Ammon's horn (tissue), 1 donor: Measurements from ENCODE around the gene KCNAB1.

ENCODE experiments used
- DNase-seq: peaks from one replicate; pipeline ENCODE4 v3.0.0-alpha.2; 2016; ENCODE audit warnings: low spot score

The KCNAB1 gene

GRCh38 chr3:156371701-156372100 is 251.3 kb downstream of the KCNAB1 start:
- DNase-seq: no peak

- DNase-seq: no peak
These were observed 252.7 kb downstream of the KCNAB1 start for GRCh38 chr3:156373095-156373494.

DNA sequence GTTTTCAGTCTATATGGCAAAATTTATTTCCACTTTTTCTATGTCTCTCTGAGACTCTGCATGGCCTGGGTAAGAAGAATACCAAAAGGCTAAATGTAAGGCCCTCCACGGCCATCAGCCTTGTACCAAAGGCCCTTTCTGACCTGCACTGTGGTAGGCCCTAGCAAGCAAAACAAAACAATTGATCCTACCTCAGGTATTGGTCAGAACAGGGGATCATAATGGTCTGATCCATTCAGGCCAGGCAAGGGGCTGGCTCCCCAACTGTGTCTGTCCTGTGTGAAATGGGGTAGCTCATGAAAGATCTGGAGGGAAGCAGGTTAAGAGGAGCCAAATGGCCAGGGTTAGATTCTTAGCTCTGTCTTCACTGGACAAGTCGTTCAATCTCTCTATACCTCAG is 253.3 kb downstream of the KCNAB1 start:
- DNase-seq: no peak

GRCh38 chr3:156376199-156376598 is 255.8 kb downstream of the KCNAB1 start:
- no peak for DNase-seq

GRCh38 chr3:156377266-156377665 is 256.9 kb downstream of the KCNAB1 start:
- DNase-seq: no peak

- DNase-seq: no peak
These were observed 257.3 kb downstream of the KCNAB1 start for GRCh38 chr3:156377718-156378117.

- DNase-seq: no peak
These were observed 258.5 kb downstream of the KCNAB1 start for GRCh38 chr3:156378871-156379270.

- DNase-seq: no peak
These were observed 258.9 kb downstream of the KCNAB1 start for GRCh38 chr3:156379327-156379726.

- no peak for DNase-seq
These were observed 260.9 kb downstream of the KCNAB1 start for GRCh38 chr3:156381253-156381652.

DNA sequence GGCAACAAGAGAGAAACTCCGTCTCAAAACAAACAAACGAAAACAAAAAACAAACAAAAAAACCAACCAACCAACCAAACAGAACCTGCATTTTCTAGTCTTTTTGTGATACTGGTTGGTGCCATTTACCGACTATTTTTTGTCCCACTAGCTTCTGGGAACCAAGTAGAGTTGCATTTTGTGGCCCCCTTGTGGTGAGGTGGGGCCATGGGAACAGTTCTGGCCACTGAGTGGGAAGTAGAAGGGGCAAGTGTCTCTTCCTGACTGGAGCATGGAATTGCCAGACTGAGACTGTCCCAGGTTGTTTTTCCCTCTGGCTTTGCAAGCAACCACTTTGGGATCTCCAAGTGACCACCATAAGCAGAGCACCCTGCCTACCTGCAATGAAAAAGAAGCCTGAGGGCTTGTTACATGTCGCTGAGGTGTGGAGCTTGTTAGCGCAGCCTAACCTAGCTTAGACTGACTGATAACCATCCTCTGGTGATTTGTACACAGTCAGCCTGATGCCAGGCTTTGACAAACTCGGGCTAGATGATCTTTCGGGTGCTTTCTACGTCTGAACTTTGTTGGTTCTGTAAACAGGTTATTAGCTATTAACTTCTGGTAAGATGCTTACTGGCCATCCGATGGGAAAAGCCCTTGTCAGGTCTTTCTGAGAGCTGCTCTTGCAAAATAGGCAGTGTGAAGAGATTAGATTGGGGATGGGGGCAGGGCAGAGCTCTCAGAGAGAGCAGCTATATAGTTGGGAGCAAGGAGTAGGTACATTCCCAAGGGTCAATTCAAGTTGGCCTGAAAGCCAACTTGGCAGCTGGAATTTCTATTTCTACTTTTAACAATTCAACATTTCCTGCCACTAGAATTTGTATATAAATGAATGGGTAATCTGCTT is 262.3 kb downstream of the KCNAB1 start:
- no peak for DNase-seq

DNA sequence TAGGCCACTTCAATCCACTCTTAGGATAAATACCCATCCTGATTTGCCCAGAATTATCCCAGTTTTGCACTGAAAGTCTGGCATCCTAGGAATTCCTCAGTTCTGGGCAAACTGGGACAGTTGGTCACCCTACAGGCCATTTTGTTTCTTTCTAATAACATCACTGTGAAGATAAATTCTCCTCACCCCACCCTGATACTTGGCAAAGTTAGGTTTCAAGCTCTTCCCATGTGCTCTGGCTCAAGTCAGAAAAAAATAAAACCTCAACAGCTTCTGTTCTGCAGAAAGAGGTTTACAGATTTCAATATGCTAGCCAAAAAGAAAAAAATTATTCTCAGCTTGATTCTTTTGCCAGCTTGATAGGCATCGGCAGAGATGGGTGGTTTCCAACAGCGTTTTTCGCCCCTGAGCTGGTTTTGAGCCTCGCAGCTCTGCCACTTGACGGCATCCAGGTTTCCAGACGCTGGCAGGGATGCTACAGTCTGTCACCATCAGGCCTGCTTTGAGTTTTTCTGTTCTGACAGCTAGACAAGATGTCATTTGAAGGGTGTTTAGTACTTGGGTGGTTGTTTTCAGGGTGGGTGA is 263.2 kb downstream of the KCNAB1 start:
- no peak for DNase-seq

- no peak for DNase-seq
These were observed 268.4 kb downstream of the KCNAB1 start for GRCh38 chr3:156388497-156389448.

- DNase-seq: no peak
These were observed 269.1 kb downstream of the KCNAB1 start for GRCh38 chr3:156389449-156389950.

DNA sequence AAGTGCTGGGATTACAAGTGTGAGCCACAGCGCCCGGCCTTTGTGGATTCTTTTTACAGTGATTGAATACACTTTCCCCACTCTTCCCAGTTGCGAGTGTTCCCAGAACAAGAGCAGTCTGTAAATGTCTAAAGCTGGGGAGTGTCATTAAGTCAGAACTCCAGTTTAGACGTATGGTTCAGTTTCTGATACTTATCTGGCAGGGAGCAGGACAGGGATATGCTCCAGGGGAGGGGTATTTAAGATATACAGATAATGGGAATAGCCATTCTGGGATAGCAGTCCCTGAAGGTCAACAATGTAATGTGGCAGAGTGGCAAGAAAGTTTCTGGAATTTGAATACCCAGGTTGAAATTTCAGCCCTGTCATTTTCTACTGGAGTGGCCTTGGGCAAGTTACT is 270.5 kb downstream of the KCNAB1 start:
- DNase-seq: no peak

DNA sequence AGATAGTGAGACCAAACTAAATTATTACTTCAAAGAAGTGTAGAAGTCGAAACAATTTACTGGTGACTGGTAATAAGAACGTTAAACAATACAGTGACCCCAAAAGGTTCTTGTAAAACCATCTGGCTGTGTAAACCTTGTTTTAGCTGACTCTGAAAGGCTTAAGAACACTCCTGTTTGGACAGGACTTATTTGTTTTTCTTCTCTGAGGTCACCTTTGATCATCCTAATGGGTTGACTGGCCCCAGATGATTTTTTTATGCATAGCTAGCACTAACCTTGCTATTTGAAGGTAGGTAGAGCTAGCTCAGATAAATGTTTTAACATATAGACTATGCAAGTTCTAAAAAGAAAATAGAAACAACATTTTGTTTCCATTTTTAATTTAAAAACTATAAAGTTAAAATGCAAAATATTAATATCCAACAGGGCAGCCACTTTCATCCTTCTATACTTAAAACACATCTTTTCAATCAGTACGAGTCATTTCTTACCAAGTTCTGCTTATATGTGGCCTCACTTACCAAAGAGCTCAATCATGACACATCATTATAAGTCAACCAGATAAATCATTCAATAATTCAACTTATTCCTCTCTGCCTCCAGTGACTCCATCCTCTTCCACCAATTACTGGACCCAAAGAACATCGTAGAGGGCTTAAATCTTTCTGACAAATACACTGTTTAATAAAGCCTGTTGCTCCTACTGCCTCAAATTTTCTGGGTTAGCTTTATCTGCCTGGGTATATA is 275.8 kb downstream of the KCNAB1 start:
- DNase-seq: no peak

- DNase-seq: no peak
These were observed 276.5 kb downstream of the KCNAB1 start for GRCh38 chr3:156396851-156397250.

GRCh38 chr3:156397534-156397933 is 277.2 kb downstream of the KCNAB1 start:
- DNase-seq: no peak

DNA sequence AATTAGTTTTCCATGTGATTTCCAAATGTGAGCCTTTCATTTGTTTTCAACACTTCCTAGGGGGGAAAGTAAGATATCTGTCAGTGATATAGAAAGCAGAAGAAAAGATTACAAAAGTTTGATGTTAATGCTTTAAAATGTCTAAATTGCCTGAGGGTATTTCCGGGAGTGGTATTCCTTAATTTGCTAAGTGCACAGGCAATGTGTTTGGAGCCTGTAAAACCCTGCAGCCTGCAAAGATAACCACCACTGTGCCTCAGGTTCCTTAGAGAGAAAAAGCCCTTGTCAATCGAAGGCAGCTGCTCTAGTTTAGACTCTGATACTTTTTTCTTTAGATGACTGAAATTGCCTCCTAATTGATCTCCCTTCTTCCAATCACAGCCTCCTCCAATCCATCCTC is 279.7 kb downstream of the KCNAB1 start:
- DNase-seq: no peak

DNA sequence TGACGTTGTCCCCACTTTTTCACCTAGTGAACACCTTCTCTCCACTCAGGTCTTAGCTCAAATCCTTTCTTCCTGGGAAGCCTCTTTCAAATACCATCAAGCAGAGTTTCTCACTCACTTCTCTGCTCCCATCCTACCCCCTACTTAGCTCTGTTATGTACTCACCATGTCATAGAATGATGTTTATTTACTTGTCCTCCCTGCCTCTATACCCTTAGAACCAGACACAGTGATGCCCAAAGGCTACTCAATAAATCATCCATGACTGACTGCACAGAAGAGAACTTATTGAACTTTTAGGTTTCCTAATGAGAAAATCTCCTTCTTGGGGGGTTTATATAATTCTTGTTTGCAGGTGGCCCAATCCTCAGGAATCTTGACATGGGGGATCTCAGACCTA is 280.4 kb downstream of the KCNAB1 start:
- no peak for DNase-seq

- DNase-seq: peak; percentile 83
These were observed 283.8 kb downstream of the KCNAB1 start for GRCh38 chr3:156404217-156404616.

DNA sequence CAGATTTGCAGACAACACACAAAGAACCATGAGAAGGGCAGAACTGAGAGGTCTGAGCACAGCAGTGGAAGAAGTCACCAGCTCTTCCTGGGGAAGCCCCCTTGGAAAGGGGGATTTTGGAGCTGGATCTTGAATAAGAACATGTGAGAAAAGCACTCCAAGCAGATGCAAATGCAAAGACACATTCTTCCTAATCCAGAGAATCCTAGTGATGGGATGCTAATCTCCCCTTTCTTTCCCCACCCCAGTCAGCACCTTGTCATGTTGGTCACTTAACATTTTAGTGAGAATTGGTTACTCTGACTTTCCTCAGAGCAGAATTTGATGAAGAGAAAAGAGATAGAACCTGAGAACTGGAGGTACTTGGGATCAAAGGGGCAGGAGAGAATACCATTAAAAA is 286.0 kb downstream of the KCNAB1 start:
- DNase-seq: no peak
